ENCODE measurements around the gene WDR37. TPM values are rescaled to one million over a fixed set of nuclear protein-coding genes. Genes with fewer than 3 reads are reported as not detected.

Gene WDR37
- polyA plus RNA-seq, 1 of the 3 experiments (the other 2 are of a cell fraction), result 11.9 TPM

- TF ChIP-seq POLR2AphosphoS5 (IDR thresholded peaks at IDR 0.05; ENCODE audit: low read depth, low read length) (no peak), RAD21 (IDR thresholded peaks at IDR 0.05; ENCODE audit: low read length) (no peak), MAX (IDR thresholded peaks at IDR 0.05; ENCODE audit: low read depth) (no peak), FOXM1 (IDR thresholded peaks at IDR 0.05; ENCODE audit: low read depth) (no peak), NFIC (IDR thresholded peaks at IDR 0.05; ENCODE audit: borderline replicate concordance) (no peak), ZBTB33 (IDR thresholded peaks at IDR 0.05; ENCODE audit: borderline replicate concordance, low read depth) (no peak), NRF1 (IDR thresholded peaks at IDR 0.05; ENCODE audit: low read depth, low read length) (no peak), GATA2 (CRISPR knock-in tag; IDR thresholded peaks at IDR 0.05) (no peak), JUND (IDR thresholded peaks at IDR 0.05) (no peak), CTCF (IDR thresholded peaks at IDR 0.05) (no peak), ELF1 (IDR thresholded peaks at IDR 0.05) (no peak), PBX3 (IDR thresholded peaks at IDR 0.05) (no peak), MXI1 (IDR thresholded peaks at IDR 0.05; ENCODE audit: low read depth, low read length) (no peak), FOXJ3 (CRISPR knock-in tag; IDR thresholded peaks at IDR 0.05) (no peak), CHD2 (IDR thresholded peaks at IDR 0.05; ENCODE audit: low read length, partially characterized antibody) (no peak), EP300 (IDR thresholded peaks at IDR 0.05; ENCODE audit: borderline replicate concordance in 1 of 2, low read depth in 1 of 2, low read length in 1 of 2) (no peak)
- Histone ChIP-seq H3K9me2 (no peaks in the 10 kb centered on the region), H4K20me1 (ENCODE audit: insufficient read depth) (no peaks in the 10 kb centered on the region), H3K27ac (ENCODE audit: low read depth in 2 of 2, low read length in 1 of 2) (no peak overlapping the region), H2AFZ (ENCODE audit: low read depth) (no peak overlapping the region), H3K36me3 (replicated peaks in 1 of 2; ENCODE audit: control insufficient read depth in 1 of 2, insufficient read depth in 2 of 2, low read length in 1 of 2) (no peaks in the 10 kb centered on the region), H3K4me3 (ENCODE audit: low read depth in 2 of 2, low read length in 1 of 2) (no peak overlapping the region), H3K79me2 (ENCODE audit: insufficient read depth) (no peaks in the 10 kb centered on the region), H3F3A (replicated peaks; ENCODE audit: insufficient read depth) (no peaks in the 10 kb centered on the region), H3K27me3 (ENCODE audit: insufficient read depth) (no peaks in the 10 kb centered on the region), H3K4me1 (ENCODE audit: control insufficient read depth in 1 of 2, insufficient read depth in 2 of 2, low read depth in 1 of 2, low read length in 1 of 2) (no peaks in the 10 kb centered on the region), H3K4me2 (no peak overlapping the region), H3K9ac (no peak overlapping the region), H3K9me3 (no peaks in the 10 kb centered on the region)
- POLR2A ChIA-PET, result no interaction called here
- WGBS (ENCODE audit: low lambda C conversion rate), result 14% methylated on average over 5 of the region's 5 CpGs
- DNase-seq, result no peak
- CTCF ChIA-PET, result interaction anchor here (0.8 to 0.9 kb wide), 2 partner anchors 64 to 93 kb away, joined by 3 read pairs; no protein-coding TSS in a partner anchor
These were observed 117.8 kb downstream of the WDR37 start for GRCh38 chr10:1174022-1174421.
